ENCODE measurements around the gene ARHGAP25.

ARHGAP25 gene

GRCh38 chr2:68756178-68756577 lies 21.6 kb downstream of the ARHGAP25 start:
- no peak for DNase-seq (ENCODE audit: low read depth)
- H3K4me3 ChIP-seq (ENCODE audit: low read depth, low read length), result no peak overlapping the region
- in situ Hi-C loops (cut with HindIII; ENCODE audit: low sequenced_read_pairs), result no loop called here
- TF ChIP-seq CTCF (IDR thresholded peaks at IDR 0.05; ENCODE audit: low read depth, low read length, missing control alignments), result no peak

GRCh38 chr2:68757081-68757480 lies 22.5 kb downstream of the ARHGAP25 start:
- in situ Hi-C loops (cut with HindIII; ENCODE audit: low sequenced_read_pairs), result no loop called here
- DNase-seq (ENCODE audit: low read depth), result no peak
- TF ChIP-seq CTCF (IDR thresholded peaks at IDR 0.05; ENCODE audit: low read depth, low read length, missing control alignments), result no peak
- no peak overlapping the region for H3K4me3 ChIP-seq (ENCODE audit: low read depth, low read length)

GRCh38 chr2:68762100-68762499 lies 27.5 kb downstream of the ARHGAP25 start:
- TF ChIP-seq CTCF (IDR thresholded peaks at IDR 0.05; ENCODE audit: low read depth, low read length, missing control alignments), result no peak
- no peak for DNase-seq (ENCODE audit: low read depth)

GRCh38 chr2:68762665-68763064 lies 28.1 kb downstream of the ARHGAP25 start:
- TF ChIP-seq CTCF (IDR thresholded peaks at IDR 0.05; ENCODE audit: low read depth, low read length, missing control alignments), result no peak
- no peak for DNase-seq (ENCODE audit: low read depth)
- no peak overlapping the region for H3K4me3 ChIP-seq (ENCODE audit: low read depth, low read length)
- in situ Hi-C loops (cut with HindIII; ENCODE audit: low sequenced_read_pairs), result no loop called here

More at GRCh38 chr2:68762100-68762499, 27.5 kb downstream of the ARHGAP25 start:
- in situ Hi-C loops (cut with HindIII; ENCODE audit: low sequenced_read_pairs), result no loop called here
- no peak overlapping the region for H3K4me3 ChIP-seq (ENCODE audit: low read depth, low read length)

GRCh38 chr2:68764041-68764805 lies 29.6 kb downstream of the ARHGAP25 start:
- no peak for DNase-seq (ENCODE audit: low read depth)
- in situ Hi-C loops (cut with HindIII; ENCODE audit: low sequenced_read_pairs), result no loop called here
- TF ChIP-seq CTCF (IDR thresholded peaks at IDR 0.05; ENCODE audit: low read depth, low read length, missing control alignments), result no peak
- no peak overlapping the region for H3K4me3 ChIP-seq (ENCODE audit: low read depth, low read length)

- DNase-seq (ENCODE audit: low read depth), result no peak
- TF ChIP-seq CTCF (IDR thresholded peaks at IDR 0.05; ENCODE audit: low read depth, low read length, missing control alignments), result no peak
- in situ Hi-C loops (cut with HindIII; ENCODE audit: low sequenced_read_pairs), result no loop called here
- no peak overlapping the region for H3K4me3 ChIP-seq (ENCODE audit: low read depth, low read length)
These were observed 30.2 kb downstream of the ARHGAP25 start for GRCh38 chr2:68764806-68765311.

All from astrocyte of the cerebellum (primary cell).